HepG2 (cell line): ENCODE measurements around the gene C16orf78. TPM values are rescaled to one million over a fixed set of nuclear protein-coding genes. Genes with fewer than 3 reads are reported as not detected.

ENCODE experiments used
- ATAC-seq: fragments of 200-7000 bp; cut with Tn5 transposase; 3 replicates; pipeline ENCODE4 v1.9.1; 2020; ENCODE audit warnings: mild to moderate bottlenecking, moderate library complexity
- BruUV-seq: library from RNA; stranded (reverse); fragments of 400-500 nt; replicated peaks from 2 replicates; lab custom pipeline; 2021; lab: Mats Ljungman, UMichigan
- CTCF ChIA-PET: fragments of 300-600 bp; formaldehyde crosslinking; extraction: SDS; loops from one replicate; lab custom pipeline; 2021; ENCODE audit warnings: low total read pairs, inconsistent platforms, low intra/inter-chr PET ratio; lab: Yijun Ruan, JAX
- POLR2A ChIA-PET: fragments of 350-600 bp; sonication (Branson Sonifier 250); formaldehyde crosslinking; loops from one replicate; lab custom pipeline; 2020; ENCODE audit warnings: antibody characterized with exemption, inconsistent platforms; lab: Yijun Ruan, JAX
- DNase-seq: peaks from one replicate; pipeline ENCODE4 v3.0.0-alpha.2; 2015; ENCODE audit warnings: low spot score
- FAIRE-seq: peaks from 3 replicates; lab custom pipeline; 2011; peaks lifted over from hg19 to GRCh38; lab: Jason Lieb, UNC
- H2AFZ ChIP-seq: one replicate; pipeline ENCODE4 v1.6.1; 2011; ENCODE audit warnings: low read length, inconsistent platforms
- H3K27ac ChIP-seq: fragments of 300-600 bp; 3 replicates; pipeline ENCODE4 v1.8.0; 2011; ENCODE audit warnings: mixed run types, mild to moderate bottlenecking, mixed read lengths, low read length, inconsistent platforms; ENCODE audit not compliant: insufficient read depth; ENCODE audit errors: extremely low read length
- H3K27me3 ChIP-seq, 2 experiments: fragments of 200-600 bp in 1 of 2; 2 replicates in 1 of 2; 3 replicates in 1 of 2; pipeline versions ENCODE4 v1.6.0 to v1.8.0; 2011; ENCODE audit warnings: low read length in 2 of 2, mild to moderate bottlenecking in 2 of 2, moderate library complexity in 2 of 2, inconsistent platforms in 1 of 2; ENCODE audit not compliant: insufficient read depth in 2 of 2, control insufficient read depth in 1 of 2
- H3K36me3 ChIP-seq, 2 experiments: fragments of 200-600 bp in 1 of 2; replicated peaks in 1 of 2; 2 replicates in 1 of 2; 3 replicates in 1 of 2; pipeline versions ENCODE4 v1.5.1 to v1.8.0; 2011; ENCODE audit warnings: low read length in 2 of 2, inconsistent platforms in 1 of 2; ENCODE audit not compliant: insufficient read depth in 2 of 2, control insufficient read depth in 1 of 2
- H3K4me1 ChIP-seq: 2 replicates; pipeline ENCODE4 v1.5.1; 2012; ENCODE audit warnings: low read length, inconsistent platforms; ENCODE audit not compliant: insufficient read depth
- H3K4me2 ChIP-seq: 2 replicates; pipeline ENCODE4 v1.6.0; 2011; ENCODE audit warnings: low read depth, low read length, inconsistent platforms
- H3K4me3 ChIP-seq, 3 experiments: fragments of 200-600 bp in 1 of 3; sonication (generic), shearing (Covaris generic) in 1 of 3; replicated peaks in 1 of 3; 2 replicates each; pipeline ENCODE4 v1.5.1; 2011 to 2016; ENCODE audit warnings: low read length in 3 of 3, inconsistent platforms in 2 of 3, low read depth in 2 of 3, mild to moderate bottlenecking in 2 of 3, control low read depth in 1 of 3, mixed read lengths in 1 of 3; ENCODE audit not compliant: insufficient read depth in 1 of 3
- H3K79me2 ChIP-seq: one replicate; pipeline ENCODE4 v1.6.1; 2011; ENCODE audit warnings: low read length, inconsistent platforms; ENCODE audit not compliant: insufficient read depth
- H3K9ac ChIP-seq: 2 replicates; pipeline ENCODE4 v1.6.0; 2011; ENCODE audit warnings: mild to moderate bottlenecking, low read depth, low read length, inconsistent platforms; ENCODE audit not compliant: insufficient read depth
- H3K9me3 ChIP-seq: 2 replicates; pipeline ENCODE4 v1.5.1; 2012; ENCODE audit warnings: mild to moderate bottlenecking, low read length
- H4K20me1 ChIP-seq: 2 replicates; pipeline ENCODE4 v1.6.0; 2011; ENCODE audit warnings: inconsistent platforms, mild to moderate bottlenecking, low read length, moderate library complexity; ENCODE audit not compliant: insufficient read depth
- GATAD1 ChIP-seq: IDR thresholded peaks from 2 replicates; pipeline ENCODE4 v1.6.1; 2016; ENCODE audit warnings: missing genetic modification reagents, missing compliant biosample characterization
- HCFC1 ChIP-seq: fragments of 150-350 bp; IDR thresholded peaks from 2 replicates; pipeline ENCODE4 v1.6.1; 2014; ENCODE audit warnings: low read depth, low read length
- NFE2 ChIP-seq: sonication (generic); formaldehyde crosslinking; IDR thresholded peaks from 2 replicates; pipeline ENCODE4 v1.4.0; 2020; ENCODE audit warnings: missing genetic modification reagents
- ZNF263 ChIP-seq: sonication (generic); formaldehyde crosslinking; IDR thresholded peaks from 2 replicates; pipeline ENCODE4 v1.4.0; 2020; ENCODE audit warnings: missing genetic modification reagents
- ZNF530 ChIP-seq: sonication (generic); formaldehyde crosslinking; IDR thresholded peaks from 2 replicates; pipeline ENCODE4 v1.5.0; 2020; ENCODE audit warnings: low read depth, mild to moderate bottlenecking, missing genetic modification reagents
- ZNF652 ChIP-seq: IDR thresholded peaks from 2 replicates; pipeline ENCODE4 v1.6.1; 2016; ENCODE audit warnings: low read depth, borderline replicate concordance
- WGBS: methylation state at CpG from one replicate; pipeline ENCODE4 v1.1.6; 2017; ENCODE audit warnings: low lambda C conversion rate; 5-methylcytosine and 5-hydroxymethylcytosine counted together
- in situ Hi-C: cut with HindIII; loops from 2 replicates; pipeline ENCODE4 v1.10.0; 2017; ENCODE audit warnings: low pct_unique_long_range_greater_than_20kb; ENCODE audit not compliant: extremely low pct_ligation_motif_present
- intact Hi-C: fragments of 100-400 bp; cut with micrococcal nuclease; formaldehyde crosslinking; loops from one replicate; pipeline ENCODE4 v1.10.0; 2022; ENCODE audit not compliant: unreplicated experiment
- polyA plus RNA-seq, 8 experiments: library from polyadenylated mRNA; depleted of rRNA in 3 of 8; stranded (reverse) in 7 of 8; unstranded in 1 of 8; fragments of >200 nt; fragmentation: Illumina TruSeq in 4 of 8; extraction: Trizol in 4 of 8; gene quantifications; 2 replicates each; pipeline versions ENCODE4 v1.2.1 to v1.2.3, GENCODE V29; 2011 to 2016; ENCODE audit warnings: low read depth in 4 of 8, missing spikeins in 1 of 8, mixed read lengths in 1 of 8; ENCODE audit not compliant: insufficient read depth in 1 of 8
- total RNA-seq, 5 experiments: library from RNA; depleted of rRNA; stranded (reverse); fragments of >200 nt; fragmentation: Illumina TruSeq; extraction: Trizol; gene quantifications; 2 replicates each; pipeline ENCODE4 v1.2.3, GENCODE V29; 2016; ENCODE audit warnings: low read depth in 1 of 5
- TF ChIP-seq, protein P1 (sequence below): sonication (generic); formaldehyde crosslinking; IDR thresholded peaks from 2 replicates; pipeline ENCODE4 v1.5.1; 2020; ENCODE audit warnings: mild to moderate bottlenecking, missing genetic modification reagents, moderate library complexity

Gene C16orf78
- total and polyA plus RNA-seq, 2 of the 13 experiments (the other 11 are each of a cell fraction or from before 2014, with no cell fraction given) = not detected

DNA sequence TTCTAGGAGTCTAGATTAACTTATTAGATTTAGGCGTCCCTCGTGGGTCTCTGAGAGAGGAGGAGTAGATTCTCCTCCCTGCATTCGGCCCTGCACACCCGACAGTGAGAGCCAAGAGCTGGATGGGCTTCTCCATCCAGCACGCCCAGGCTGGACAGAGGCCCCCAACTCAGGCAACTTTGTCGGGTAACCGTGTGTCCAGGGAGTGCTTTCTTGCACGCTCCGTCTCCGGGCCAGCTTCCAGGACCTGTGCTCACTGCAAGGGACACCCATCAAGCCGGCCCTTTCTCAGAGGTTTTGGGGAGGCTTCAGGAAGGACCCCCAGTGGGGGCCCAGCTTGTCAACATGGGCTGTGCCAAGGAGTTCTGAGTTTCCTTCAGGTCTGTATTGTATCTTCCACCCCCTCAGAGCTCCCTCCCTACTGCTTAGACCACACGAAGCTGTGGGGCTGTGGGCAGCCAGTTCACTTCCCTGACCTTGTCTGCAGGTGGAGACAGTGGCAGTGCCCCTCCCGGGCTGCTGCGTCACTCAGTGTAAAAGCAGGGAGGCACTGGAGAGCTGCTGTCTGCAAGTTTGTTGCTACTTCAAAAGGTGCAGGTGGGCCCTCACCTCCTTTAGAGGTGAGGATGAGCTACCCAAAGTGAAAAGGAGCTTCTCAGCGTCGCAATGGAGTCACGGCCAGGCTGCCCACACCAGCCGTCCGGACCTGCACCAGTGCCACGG is 24.0 kb upstream of the C16orf78 start:
- 15% methylated on average over 20 of the region's 20 CpGs for WGBS
- H3K4me1 ChIP-seq = no peaks in the 10 kb centered on the region
- no peaks in the 10 kb centered on the region; the same call in 1 of the 2 replicates for H4K20me1 ChIP-seq
- CTCF ChIA-PET = interaction anchor here (1.1 to 4.5 kb wide), 3 partner anchors 349 to 662 kb away, joined by 3 to 40 read pairs (median 4); no protein-coding TSS in a partner anchor
- no peaks in the 10 kb centered on the region for H3K9me3 ChIP-seq
- no peak overlapping the region for H3K4me2 ChIP-seq
- no TSS peak for BruUV-seq
- TF ChIP-seq NFE2 (CRISPR knock-in tag) = no peak
- no peak for TF ChIP-seq ZNF530 (CRISPR knock-in tag)
- no peak for TF ChIP-seq GATAD1 (CRISPR knock-in tag)
- TF ChIP-seq HCFC1 = no peak
- no peak for TF ChIP-seq ZNF263 (CRISPR knock-in tag)
- no peak for TF ChIP-seq ZNF652 (CRISPR knock-in tag)
- TF ChIP-seq, protein P1, sequence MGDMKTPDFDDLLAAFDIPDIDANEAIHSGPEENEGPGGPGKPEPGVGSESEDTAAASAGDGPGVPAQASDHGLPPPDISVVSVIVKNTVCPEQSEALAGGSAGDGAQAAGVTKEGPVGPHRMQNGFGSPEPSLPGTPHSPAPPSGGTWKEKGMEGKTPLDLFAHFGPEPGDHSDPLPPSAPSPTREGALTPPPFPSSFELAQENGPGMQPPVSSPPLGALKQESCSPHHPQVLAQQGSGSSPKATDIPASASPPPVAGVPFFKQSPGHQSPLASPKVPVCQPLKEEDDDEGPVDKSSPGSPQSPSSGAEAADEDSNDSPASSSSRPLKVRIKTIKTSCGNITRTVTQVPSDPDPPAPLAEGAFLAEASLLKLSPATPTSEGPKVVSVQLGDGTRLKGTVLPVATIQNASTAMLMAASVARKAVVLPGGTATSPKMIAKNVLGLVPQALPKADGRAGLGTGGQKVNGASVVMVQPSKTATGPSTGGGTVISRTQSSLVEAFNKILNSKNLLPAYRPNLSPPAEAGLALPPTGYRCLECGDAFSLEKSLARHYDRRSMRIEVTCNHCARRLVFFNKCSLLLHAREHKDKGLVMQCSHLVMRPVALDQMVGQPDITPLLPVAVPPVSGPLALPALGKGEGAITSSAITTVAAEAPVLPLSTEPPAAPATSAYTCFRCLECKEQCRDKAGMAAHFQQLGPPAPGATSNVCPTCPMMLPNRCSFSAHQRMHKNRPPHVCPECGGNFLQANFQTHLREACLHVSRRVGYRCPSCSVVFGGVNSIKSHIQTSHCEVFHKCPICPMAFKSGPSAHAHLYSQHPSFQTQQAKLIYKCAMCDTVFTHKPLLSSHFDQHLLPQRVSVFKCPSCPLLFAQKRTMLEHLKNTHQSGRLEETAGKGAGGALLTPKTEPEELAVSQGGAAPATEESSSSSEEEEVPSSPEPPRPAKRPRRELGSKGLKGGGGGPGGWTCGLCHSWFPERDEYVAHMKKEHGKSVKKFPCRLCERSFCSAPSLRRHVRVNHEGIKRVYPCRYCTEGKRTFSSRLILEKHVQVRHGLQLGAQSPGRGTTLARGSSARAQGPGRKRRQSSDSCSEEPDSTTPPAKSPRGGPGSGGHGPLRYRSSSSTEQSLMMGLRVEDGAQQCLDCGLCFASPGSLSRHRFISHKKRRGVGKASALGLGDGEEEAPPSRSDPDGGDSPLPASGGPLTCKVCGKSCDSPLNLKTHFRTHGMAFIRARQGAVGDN (CRISPR knock-in tag) = no peak
- no peak for DNase-seq
- no peak for ATAC-seq
- H3K79me2 ChIP-seq = no peaks in the 10 kb centered on the region
- POLR2A ChIA-PET = no interaction called here
- in situ Hi-C loops (loop anchor here (5.0 to 10.0 kb wide), 2 partner anchors 285 to 657 kb away; no protein-coding TSS in a partner anchor), intact Hi-C loops (loop anchor here (1.0 kb wide), 1 partner anchor 662 kb away; no protein-coding TSS in a partner anchor)
- no peak overlapping the region for H3K27ac ChIP-seq
- no peak overlapping the region for H3K9ac ChIP-seq
- no peak overlapping the region for H3K4me3 ChIP-seq
- no peaks in the 10 kb centered on the region for H3K36me3 ChIP-seq
- FAIRE-seq = no peak
- no peaks in the 10 kb centered on the region for H3K27me3 ChIP-seq
- no peak overlapping the region for H2AFZ ChIP-seq
